NCI-H1105 treated with DMSO at 0.1 percent for 48 hours (cell line): Measurements from ENCODE around the gene MT1F.

Experiments used
- DNase-seq: peaks from one replicate; lab custom pipeline; 2025; lab: John Stamatoyannopoulos, UW

Gene MT1F

DNA sequence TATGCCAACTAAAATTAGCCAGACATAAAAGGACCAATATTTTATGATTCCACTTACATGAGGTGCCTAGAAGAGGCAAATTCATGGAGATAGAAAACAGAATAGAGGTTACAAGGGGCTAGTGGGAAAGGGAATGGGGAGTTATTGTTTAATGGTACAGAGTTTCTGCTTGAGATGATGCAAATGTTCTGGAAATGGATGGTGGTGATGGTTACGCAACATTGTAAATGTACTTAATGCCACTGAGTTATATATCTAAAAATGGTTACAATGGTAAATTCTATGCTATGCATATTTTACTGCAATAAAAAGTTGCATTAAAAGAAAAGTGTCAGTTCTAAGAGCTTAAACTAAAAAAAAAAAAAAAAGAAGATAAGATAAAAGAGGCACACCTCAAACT lies 42.4 kb downstream of the MT1F start:
- DNase-seq, result no peak

DNA sequence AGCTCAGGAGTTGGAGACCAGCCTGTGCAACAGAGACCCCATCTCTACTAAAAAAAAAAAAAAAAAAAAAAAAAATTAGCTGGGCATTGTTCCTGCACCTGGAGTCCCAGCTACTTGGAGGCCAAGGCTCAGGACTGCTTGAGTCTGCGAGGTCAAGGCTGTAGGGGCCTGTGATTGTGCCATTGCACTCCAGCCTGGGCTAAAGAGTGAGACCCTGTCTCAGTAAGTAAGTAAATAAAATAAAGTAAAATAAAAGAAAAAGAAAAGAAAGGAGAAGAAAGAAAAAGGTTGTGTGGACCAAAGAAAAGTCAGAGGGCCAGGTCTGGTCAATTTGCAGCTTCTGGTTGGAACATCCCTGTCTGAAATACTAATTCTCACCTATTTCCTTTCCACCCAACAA lies 42.9 kb downstream of the MT1F start:
- no peak for DNase-seq

DNA sequence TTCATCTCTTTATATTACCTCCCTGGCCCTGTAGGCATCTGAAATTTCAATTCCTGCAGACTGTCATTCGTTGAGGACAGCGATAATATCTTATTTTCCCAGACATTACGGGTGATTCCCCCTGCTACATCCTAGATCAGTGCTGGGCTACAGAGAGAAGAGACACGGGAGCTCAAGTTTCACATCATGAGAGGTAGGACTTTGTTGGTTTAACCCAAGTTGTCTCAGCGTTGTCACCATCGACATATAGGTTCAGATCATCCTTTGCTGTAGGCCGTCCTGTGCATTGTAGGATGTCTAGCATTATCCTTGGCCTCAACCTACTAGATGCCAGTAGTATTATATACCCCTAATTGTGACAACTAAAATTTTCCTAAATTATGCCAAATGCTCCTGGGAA lies 43.8 kb downstream of the MT1F start:
- DNase-seq, result no peak

DNA sequence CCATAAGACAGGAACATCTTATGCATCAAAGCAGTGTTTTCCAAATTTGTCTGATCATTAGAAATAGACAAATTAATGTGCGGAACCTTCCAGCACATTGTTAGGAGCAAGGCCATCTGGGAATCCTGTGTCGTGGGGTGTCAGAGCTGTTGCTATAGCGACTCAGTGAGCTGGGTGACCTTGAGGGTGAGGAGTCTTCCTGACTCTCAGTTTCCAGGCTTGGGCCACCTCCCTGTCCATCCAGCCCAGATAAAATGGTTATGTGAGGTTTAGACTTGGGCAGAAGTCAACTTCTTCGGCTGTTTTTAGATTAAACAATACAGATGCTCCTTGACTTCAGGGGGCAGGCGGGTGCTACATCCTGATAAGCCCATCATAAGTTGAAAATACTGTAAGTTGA lies 45.1 kb downstream of the MT1F start:
- no peak for DNase-seq
